Measurements from ENCODE around the gene CTNNA1.

GRCh38 chr5:138843316-138844124 lies 90.3 kb downstream of the CTNNA1 start:
- no peak for TF ChIP-seq POLR2A (IDR thresholded peaks at IDR 0.05)
- TF ChIP-seq, protein P1, sequence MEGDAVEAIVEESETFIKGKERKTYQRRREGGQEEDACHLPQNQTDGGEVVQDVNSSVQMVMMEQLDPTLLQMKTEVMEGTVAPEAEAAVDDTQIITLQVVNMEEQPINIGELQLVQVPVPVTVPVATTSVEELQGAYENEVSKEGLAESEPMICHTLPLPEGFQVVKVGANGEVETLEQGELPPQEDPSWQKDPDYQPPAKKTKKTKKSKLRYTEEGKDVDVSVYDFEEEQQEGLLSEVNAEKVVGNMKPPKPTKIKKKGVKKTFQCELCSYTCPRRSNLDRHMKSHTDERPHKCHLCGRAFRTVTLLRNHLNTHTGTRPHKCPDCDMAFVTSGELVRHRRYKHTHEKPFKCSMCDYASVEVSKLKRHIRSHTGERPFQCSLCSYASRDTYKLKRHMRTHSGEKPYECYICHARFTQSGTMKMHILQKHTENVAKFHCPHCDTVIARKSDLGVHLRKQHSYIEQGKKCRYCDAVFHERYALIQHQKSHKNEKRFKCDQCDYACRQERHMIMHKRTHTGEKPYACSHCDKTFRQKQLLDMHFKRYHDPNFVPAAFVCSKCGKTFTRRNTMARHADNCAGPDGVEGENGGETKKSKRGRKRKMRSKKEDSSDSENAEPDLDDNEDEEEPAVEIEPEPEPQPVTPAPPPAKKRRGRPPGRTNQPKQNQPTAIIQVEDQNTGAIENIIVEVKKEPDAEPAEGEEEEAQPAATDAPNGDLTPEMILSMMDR (IDR thresholded peaks at IDR 0.05), result no peak
